Measurements from ENCODE around the gene NRG3.

The NRG3 gene

DNA sequence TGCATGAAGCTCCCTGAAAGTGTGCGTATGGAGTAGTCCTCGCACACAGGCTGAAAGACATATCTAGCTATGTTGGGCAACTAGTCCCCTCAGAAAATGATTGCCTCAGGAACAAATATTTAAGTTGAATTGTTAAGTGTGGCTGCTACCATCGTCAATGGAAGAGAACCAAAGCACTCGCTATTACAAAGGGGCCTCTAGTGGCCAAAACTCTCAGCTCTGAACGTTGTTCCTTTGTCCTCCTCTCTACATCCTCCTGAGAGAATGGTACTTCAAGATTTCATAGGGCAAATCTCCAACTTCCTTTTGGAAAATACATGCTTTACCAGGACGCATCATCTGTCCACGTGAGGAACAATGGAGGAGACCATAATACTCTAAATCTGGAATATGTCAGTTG is 209.9 kb downstream of the NRG3 start:
- DNase-seq (ENCODE audit: low read depth in 2 of 2): no peak

DNA sequence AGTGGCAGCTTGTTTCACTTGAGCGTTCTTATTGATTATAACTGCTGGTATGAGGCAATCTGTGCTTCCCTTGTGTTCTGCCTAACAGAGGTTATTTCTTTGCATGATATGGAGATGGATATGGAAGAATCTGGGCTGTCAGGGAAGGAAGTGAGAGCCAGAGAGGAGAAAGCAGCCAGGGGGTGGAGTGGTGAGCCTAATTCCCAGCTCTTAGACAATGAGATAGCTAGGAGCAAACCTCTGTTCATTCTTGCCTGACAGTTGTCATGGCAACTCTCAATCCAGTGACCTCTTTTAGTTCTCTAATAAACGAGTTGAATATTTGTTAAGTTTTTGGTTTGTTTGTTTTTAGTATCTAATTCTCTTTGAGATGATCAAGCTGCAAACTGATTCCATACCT is 214.3 kb downstream of the NRG3 start:
- DNase-seq (ENCODE audit: low read depth in 2 of 2): no peak

DNA sequence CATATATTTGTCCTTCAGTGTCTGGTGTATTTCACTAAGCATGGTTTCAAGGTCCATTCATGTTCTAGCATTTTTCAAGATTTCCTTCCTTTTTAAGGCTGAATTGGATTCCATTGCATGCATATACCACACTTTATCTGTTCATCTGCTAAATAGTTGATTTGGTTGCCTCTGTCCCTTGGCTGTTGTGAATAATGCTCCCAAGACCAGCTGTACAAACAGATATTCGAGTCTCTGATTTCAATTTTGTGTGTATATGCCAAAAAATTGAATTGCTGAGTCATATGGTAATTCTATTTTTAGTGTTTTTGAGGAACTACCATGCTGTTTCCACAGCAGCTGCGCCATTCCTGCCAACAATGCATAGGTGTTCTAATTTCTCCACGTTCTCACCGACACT is 216.4 kb downstream of the NRG3 start:
- no peak for DNase-seq (ENCODE audit: low read depth in 2 of 2)

DNA sequence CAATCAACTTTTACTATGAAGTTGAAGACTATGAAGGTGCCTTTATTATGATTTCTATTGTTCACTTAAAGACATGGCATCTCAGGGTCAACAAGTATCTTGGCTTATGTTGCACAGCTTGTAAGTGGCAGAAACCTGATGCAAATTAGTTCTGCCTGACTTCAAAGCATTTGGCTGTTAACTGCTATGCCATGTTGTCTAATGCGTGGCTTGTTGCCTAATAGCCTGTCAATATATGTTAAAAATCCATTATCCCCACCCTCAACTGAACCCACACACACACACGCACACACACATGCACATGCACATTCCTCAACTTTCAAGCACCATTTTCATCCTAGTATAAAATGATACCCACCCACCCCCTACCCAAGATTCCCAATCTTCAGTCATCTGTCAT is 217.1 kb downstream of the NRG3 start:
- DNase-seq (ENCODE audit: low read depth in 2 of 2): no peak

DNA sequence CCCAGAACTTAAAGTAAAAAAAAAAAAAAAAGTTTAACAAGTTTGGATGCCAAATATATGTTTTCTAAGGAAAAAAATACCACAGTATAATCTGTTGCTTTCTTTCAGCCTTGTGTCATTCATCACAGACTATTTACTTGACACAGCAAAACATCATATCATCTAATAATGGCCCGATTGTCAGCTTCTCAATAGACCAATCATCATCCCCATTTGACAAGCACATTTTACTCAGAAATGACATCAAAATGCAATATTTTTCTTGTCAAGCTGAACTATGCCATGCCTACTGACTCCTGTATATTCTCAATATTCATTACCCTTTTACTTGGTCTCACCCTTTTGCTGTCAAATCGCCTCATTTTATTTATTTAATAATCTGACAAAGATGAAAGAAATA is 249.7 kb downstream of the NRG3 start:
- no peak for DNase-seq (ENCODE audit: low read depth in 2 of 2)

DNA sequence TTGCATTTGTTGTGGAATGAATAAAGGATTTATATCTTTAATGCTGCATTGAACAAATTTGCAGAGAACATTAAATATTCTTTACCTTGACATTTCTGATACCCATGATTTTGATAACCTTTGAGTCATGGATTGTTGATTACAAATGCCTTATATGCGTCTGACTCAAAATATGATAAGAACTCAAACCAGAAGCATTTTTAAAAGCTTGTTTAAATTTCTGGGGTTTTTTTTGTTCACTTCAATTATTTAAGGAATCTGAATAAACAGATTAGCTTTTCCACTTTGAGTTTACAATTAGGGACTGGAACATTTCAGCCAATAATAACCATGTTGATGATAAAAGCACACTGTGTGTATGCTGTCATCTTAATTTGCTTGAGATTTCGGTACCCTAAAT is 253.5 kb downstream of the NRG3 start:
- no peak for DNase-seq (ENCODE audit: low read depth in 2 of 2)

DNA sequence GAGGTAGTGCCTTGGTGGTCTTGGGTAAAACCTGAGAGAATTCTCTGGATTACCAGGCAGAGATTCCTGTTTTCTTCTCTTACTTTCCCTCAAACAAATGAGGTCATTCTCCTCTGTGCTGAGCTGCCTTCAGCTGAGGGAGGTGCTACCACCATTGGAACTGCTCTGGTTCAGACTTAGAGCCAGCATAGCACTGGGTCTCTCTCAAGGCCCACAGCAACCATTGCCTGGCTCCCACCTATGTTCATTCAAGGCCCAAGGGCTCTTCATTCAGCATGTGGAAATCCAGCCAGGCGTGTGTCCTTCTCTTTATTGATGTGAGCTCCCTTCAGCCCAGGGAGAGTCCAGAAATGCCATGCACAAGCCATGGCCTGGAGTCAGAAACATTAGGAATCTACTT is 261.1 kb downstream of the NRG3 start:
- DNase-seq (ENCODE audit: low read depth in 2 of 2): no peak

DNA sequence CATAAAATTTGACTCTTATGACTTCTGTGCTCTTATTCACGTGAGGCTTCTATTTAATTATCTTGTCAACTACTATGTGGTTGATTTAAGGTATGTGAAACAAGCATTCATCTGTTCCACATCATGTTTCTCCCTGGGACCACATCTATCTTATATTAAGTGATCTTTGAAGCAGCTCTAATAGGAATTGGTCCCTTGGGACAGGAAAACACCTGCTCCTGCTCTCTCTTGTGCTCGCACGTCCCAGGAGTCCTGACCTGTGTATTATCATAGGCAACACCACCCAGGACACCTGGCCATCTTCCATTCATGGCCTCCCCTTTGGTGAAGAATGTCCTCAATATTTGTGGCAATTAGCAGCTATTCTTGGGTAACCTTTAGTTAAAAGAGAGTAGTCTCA is 269.2 kb downstream of the NRG3 start:
- no peak for DNase-seq (ENCODE audit: low read depth in 2 of 2)

DNA sequence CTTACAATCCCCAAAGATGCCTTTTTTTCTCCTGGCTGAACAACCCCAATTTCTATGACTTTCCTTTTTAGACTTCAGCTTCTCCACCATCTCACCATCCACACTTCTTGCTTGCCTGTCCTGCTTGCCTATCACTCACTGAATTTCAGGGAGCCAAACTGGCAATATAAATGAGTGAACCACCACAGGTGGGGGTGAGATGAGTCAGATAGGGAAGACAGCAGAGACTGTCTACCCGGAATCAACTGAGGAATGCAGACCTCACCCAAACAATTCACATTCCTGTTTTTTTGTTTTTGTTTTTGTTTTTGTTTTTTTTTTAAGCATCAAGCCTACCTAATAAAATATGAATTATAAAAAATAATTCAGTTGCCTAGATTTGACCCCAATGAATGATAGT is 273.8 kb downstream of the NRG3 start:
- no peak for DNase-seq (ENCODE audit: low read depth in 2 of 2)

DNA sequence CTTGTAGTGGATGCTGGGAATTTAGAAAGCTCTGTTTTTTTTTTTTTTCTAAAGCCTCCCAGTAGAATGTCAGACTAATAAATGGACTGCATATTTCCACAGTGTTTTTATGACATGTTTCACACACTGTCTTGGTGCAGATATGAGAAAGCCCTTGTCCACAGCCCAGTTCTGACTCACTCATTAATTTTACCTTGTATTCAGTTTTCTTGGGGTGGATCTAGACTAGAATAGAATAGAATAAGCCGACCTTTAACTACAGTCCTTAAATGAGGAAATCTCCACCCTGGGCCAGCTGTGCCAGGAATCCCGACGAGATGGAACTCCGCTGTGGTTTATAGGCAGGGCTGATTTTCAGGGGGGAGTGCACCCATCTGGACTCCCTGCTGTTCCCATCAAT is 274.7 kb downstream of the NRG3 start:
- no peak for DNase-seq (ENCODE audit: low read depth in 2 of 2)

DNA sequence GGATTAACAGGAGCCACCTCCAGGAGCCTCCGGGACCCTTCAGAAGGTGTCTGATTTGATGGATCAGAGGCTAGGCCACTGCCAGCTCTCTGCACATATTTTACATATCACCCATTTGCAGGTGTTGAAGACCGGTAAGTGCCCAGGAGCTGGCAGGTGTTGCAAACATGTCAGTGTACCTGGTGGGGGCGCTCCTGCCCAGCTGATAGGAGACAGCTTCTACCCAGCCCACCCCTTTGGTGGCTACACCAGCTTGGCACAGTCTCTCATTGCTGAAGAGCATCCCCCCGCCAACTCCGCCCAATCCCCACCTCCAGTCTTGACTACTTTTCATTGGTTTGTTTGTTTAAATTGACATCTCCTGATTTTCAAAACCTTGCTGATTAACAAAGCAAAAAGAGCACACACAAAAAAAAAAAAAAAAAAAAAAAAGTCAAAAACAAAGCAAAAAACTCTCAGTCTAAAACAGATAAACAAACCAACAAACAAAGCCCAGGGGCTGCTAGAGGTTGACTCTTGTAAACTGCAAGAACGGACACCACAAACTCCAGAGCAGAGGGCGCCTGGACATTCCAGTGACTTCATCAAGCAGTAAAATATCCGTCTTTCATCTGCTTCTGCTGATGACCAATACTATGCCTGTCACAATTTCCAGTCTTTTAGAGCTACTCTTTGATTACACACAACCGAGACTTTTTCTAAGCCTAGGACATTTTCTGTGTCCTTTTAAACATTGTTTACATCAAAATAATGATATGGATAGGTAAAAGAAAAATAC is 275.3 kb downstream of the NRG3 start:
- no peak for DNase-seq (ENCODE audit: low read depth in 2 of 2)

DNA sequence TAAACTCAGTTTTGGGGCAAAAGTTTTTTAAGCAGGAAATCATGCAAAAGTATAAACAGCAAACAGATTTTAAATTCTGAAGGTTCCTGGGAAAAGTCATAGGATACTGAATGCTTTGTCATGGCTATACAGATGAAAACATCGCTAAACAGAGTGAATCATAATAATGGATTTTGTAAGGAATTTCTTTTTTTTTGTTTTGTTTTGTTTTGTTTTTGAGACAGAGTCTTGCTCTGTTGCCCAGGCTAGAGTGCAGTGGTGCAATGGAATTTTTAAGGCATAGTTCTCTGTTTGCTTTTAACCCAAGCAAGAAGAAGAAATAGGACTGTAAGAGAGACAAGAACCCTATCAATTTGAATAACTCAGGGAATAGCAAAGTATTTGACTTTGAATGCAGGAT is 285.3 kb downstream of the NRG3 start:
- no peak for DNase-seq (ENCODE audit: low read depth in 2 of 2)

DNA sequence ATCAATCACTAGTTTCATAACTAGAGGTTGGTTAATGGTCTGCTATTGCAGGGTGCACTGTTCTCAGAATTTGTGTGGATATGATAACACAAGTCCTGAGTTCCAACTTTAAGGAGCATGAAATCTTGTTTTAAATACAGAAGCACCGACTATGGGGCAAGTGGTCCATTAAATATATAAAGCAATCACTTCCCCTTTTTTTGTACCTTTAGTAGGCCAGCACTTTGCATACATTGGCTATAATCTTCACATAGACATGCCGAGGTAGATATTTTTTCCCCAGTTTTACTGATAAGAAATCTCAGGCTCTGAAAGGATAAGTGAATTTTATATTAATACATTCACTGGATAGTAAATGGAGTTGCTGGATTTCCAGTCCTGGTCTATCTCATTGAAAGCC is 286.3 kb downstream of the NRG3 start:
- DNase-seq (ENCODE audit: low read depth in 2 of 2): no peak

DNA sequence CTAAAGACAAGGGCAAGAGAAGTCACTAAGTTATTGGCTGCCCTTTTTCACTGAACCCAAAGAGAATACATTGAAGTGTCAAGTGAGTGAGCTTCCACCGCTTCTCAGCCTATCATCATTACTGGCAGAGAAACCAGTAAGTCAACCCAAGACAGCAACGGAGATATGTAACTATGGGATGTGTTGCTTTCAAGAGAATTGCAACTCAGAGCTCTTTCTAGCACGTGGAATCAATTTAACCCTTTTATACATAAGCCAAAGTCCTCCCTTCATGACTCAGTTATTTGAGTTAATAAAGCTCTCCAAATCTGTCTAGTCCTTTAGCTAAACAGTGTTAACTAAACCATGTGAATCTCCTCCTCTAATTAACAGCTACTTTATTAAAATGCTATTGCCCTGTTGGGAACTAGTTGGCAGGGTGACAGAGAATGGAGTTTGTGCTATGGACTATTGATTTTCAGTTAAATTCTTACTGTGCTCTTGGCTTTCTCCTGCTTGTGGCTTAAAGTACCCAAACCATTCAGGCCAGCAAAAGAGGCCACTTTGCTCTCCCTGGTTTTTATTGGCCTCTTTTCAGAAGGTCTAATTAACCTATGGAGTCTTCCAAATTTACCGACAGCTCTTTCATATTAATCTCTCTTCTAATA is 287.7 kb downstream of the NRG3 start:
- no peak for DNase-seq (ENCODE audit: low read depth in 2 of 2)

DNA sequence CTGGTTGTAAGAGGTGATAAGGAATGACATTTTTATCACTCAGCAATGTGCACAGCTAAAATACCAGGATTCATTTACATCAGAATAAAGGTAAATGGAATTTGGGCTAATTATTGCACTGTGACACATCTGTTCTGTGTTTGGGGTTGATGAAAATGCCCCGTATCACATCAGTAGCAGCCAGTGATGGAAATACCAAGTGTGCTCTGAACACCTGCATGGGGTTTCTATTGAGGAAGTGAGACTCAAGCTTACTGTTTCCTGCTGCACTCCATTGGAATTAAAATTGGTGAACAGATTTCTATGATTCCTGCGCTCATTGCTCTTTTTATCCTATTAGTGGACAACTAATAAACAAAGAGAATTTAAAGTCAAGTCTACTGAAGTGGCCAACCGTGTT is 296.9 kb downstream of the NRG3 start:
- no peak for DNase-seq (ENCODE audit: low read depth in 2 of 2)

DNA sequence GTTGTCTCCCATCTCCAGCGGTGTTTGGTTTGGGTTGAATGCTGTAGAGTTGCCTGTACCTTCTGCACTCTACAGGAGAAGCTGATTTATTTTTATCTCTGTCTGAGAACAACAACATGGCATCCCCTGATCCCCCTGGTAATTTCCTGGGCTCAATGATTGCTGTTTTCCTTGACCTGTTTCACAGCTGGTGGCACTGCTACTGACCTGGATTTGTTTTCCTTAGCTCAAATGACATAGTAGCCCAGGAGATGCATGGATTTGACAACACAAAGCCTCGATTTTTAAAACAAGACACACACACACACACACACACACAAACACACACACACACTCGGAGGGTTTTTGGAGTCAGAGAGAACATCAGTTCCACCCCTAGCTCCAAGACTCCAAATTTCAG is 301.6 kb downstream of the NRG3 start:
- no peak for DNase-seq (ENCODE audit: low read depth in 2 of 2)

DNA sequence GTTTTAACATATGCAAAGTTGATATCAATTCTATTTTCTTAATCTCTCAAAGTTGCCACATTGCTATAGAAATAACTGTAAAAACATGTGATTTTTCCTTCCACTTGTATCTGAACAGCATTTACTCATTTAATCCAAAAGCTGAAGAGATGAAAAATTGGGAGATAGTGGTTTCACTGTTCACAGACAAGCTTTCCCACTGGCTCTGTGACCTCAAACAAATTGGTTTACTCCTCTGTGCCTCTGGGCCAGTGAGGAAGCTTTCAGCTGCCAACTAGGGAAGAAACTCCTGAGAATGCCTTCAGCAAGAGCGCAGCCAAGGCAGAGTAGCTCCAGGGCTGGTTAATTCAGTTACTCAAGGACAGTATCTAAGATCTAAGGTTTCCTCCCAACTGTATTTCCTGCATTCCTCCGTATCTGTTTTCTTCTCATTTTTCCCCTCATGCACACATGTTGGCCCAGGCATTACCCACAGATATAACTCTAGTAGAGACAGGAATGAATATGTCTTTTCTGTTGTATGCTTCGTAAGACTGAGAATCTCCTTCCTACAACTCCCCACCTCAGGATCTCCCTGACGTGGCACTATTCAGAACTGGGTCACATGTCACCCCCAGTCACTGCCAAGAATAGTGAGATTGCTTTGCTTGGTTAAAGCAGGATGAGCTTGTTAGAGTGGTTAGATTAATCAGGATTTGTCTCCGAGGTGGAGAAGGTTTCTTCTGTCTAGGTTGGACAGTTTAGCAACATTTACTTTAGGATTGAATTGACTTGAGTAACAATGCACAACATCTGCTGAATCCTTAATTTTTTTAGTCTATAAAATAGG is 315.7 kb downstream of the NRG3 start:
- DNase-seq (ENCODE audit: low read depth in 2 of 2): no peak

DNA sequence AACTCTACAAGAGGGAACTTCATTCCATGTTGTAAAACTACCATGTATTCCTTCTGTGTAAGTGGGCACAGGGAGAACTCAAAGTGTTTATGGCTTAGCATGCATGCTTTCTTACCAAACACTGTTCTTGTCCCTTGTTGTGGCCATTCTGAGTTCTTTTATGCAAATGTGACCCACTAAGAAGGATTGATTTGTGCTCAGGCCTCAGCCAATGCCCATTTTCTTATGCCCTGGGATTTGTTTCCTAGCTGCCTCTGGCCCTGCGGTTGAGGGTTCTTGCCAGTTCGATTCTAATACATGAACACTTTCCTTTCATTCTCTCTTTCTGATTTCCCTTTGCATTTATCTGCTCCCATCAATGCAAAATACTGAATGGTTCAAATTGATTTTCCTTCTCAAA is 316.7 kb downstream of the NRG3 start:
- DNase-seq (ENCODE audit: low read depth in 2 of 2): no peak

DNA sequence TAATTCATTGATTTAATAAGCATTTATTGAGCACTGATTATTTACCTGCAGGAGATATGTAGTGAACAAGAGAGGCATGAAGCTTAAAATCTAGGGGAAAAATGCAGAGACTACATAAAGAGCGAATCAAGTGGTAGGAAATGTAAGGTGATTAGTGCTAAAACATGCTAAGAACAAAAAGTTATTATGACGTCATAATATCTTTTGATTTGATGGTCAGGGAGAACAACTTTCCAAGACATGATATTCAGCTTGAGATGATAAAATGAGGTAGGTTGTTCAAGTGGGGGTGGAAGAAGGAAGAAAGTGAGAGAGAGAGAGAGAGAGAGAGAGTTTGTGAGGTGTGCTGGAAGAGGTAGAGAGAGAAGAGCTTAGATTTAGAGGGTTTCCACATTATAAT is 317.7 kb downstream of the NRG3 start:
- DNase-seq (ENCODE audit: low read depth in 2 of 2): no peak

DNA sequence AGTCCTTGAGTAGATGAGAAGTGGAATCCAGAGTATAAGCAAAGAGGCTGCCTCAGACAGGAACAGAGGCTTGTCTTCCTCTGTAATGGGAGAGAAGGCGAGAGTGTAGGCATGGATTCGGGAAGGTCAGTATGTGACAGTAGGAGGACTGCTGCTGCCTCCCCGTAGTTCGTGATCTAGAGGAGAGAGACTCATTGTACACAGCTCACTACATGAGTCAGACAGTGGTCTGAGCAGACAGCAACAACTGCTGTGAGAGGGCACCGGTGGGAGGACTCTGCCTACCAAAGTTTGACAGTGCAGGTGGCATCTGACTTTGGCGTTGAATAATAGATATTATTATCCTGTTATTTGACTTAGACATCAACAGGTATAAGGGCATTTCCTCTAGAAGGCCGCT is 319.4 kb downstream of the NRG3 start:
- DNase-seq (ENCODE audit: low read depth in 2 of 2): no peak

DNA sequence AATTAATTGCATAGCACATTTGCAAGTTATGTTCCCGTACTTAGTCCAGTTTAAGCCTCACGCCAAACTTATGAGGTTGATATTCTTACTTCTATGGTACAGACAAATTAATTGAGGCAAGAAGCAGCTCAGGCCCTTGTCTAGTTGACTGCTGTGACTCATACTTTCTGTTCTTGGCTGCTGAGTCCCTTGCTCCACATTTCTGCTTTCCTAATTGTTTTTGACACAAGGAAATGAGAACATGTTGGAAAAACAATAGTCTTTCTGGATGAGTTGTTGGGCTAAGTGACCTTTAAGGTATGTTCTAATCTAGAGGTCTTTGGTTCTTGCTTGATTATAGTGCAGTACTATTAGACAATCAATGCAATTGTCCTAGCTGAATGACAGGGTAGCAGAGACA is 331.8 kb downstream of the NRG3 start:
- no peak for DNase-seq (ENCODE audit: low read depth in 2 of 2)

DNA sequence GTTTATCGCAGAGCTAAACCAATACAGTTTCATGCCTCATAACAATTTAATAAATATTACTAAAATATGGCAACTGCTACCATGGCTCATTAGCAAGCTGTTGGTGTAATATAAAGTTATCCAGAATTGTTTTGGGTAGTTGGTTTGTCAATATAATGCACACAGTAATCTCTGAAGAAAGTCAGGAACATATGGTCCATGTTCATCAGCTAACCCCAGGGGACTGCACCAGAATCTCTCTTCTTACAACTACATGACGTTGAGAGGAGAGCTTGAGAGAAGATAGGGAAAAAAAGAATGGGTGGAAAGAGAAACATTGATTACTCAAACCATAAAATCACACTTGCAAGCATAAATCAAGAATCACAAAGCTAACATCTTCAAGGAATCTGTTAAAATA is 333.7 kb downstream of the NRG3 start:
- DNase-seq (ENCODE audit: low read depth in 2 of 2): no peak

DNA sequence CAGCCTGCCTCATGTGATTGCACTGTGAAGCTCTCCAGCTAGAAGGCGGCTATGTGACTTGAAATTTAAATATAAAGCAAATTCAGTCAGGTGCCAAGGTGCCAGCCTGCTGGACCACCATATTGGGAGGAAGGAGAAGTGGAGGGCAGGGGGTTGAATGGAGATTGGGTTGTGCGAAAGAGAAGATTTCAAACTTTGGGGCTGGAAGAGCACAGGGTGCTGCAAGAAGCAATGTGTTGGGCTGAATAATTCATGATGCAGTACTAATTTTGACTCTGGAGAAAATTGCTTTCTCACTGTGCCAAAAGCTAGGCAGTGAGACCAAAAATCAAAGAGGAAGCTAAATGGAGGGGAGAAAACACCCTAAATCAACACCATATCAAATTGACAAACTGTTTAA is 335.3 kb downstream of the NRG3 start:
- no peak for DNase-seq (ENCODE audit: low read depth in 2 of 2)

Data from stimulated activated CD4-positive, alpha-beta T cell treated with anti-CD3 and anti-CD28 coated beads, Interleukin-12 subunit alpha, Interleukin-12 subunit beta, amount 100 ng/mL, for 24 hours (primary cell).